SU-DHL-6 (cell line): Measurements from ENCODE around the gene MAT2A.

Experiments used
- H2AFZ ChIP-seq: fragments of 200-600 bp; sonication (generic); 2 replicates; pipeline ENCODE4 v1.6.1; 2014; ENCODE audit warnings: low read depth, mild to moderate bottlenecking, moderate library complexity, mixed read lengths, antibody characterized with exemption, low read length; ENCODE audit not compliant: severe bottlenecking
- H3F3A ChIP-seq: fragments of 200-600 bp; shearing (Covaris generic); 2 replicates; pipeline ENCODE4 v1.6.0; 2016; ENCODE audit warnings: antibody characterized with exemption, mild to moderate bottlenecking; ENCODE audit not compliant: insufficient read depth
- H3K27ac ChIP-seq: fragments of 200-600 bp; sonication (generic); 2 replicates; pipeline ENCODE4 v1.5.1; 2016; ENCODE audit warnings: low read depth, mild to moderate bottlenecking, low read length, moderate library complexity, mixed read lengths
- H3K27me3 ChIP-seq: fragments of 200-600 bp; sonication (generic), shearing (Covaris generic); 2 replicates; pipeline ENCODE4 v1.6.0; 2014; ENCODE audit warnings: mild to moderate bottlenecking, low read length
- H3K36me3 ChIP-seq: fragments of 200-600 bp; sonication (generic); 2 replicates; pipeline ENCODE4 v1.6.1; 2014; ENCODE audit warnings: mild to moderate bottlenecking, low read length, mixed read lengths
- H3K4me2 ChIP-seq: fragments of 300-600, 200-600 bp; shearing (Covaris generic), sonication (generic); 2 replicates; pipeline ENCODE4 v1.6.0; 2014; ENCODE audit warnings: low read length, low read depth, mild to moderate bottlenecking; ENCODE audit not compliant: poor library complexity, severe bottlenecking
- H3K4me3 ChIP-seq: fragments of 200-600 bp; sonication (generic); 2 replicates; pipeline ENCODE4 v1.5.1; 2014; ENCODE audit warnings: antibody characterized with exemption, low read length, mild to moderate bottlenecking, mixed read lengths; ENCODE audit not compliant: insufficient read depth, poor library complexity, severe bottlenecking
- H3K79me2 ChIP-seq: fragments of 200-600 bp; sonication (generic); 2 replicates; pipeline ENCODE4 v1.6.1; 2014; ENCODE audit warnings: mild to moderate bottlenecking, low read length, moderate library complexity; ENCODE audit not compliant: insufficient read depth
- H3K9ac ChIP-seq: fragments of 200-600 bp; sonication (generic); 2 replicates; pipeline ENCODE4 v1.7.0; 2014; ENCODE audit warnings: mild to moderate bottlenecking, low read length
- H3K9me2 ChIP-seq: fragments of 200-600 bp; sonication (generic); replicated peaks from 2 replicates; pipeline ENCODE4 v1.6.1; 2014; ENCODE audit warnings: low read length; ENCODE audit not compliant: insufficient read depth
- H3K9me3 ChIP-seq: fragments of 200-600 bp; sonication (generic); 2 replicates; pipeline ENCODE4 v1.6.1; 2014; ENCODE audit warnings: low read length, mixed read lengths; ENCODE audit not compliant: insufficient read depth
- H4K20me1 ChIP-seq: fragments of 200-600 bp; sonication (generic); 2 replicates; pipeline ENCODE4 v1.6.1; 2014; ENCODE audit warnings: low read depth, mild to moderate bottlenecking, antibody characterized with exemption, low read length, moderate library complexity, mixed read lengths
- EZH2phosphoT487 ChIP-seq: fragments of 200-600 bp; sonication (generic), shearing (Covaris generic); conservative IDR thresholded peaks from 2 replicates; pipeline ENCODE4 v1.6.1; 2018; ENCODE audit warnings: mild to moderate bottlenecking, antibody characterized with exemption, low read length, moderate library complexity, mixed read lengths
- TF ChIP-seq, protein P1 (sequence below): fragments of 200-600 bp; sonication (generic); IDR thresholded peaks from one replicate; pipeline ENCODE4 v1.5.1; 2017; ENCODE audit warnings: antibody characterized with exemption, mild to moderate bottlenecking, low read length, moderate library complexity; ENCODE audit not compliant: insufficient read depth, poor library complexity, severe bottlenecking

Gene MAT2A

GRCh38 chr2:85523062-85523902, 15.7 kb upstream of the MAT2A start:
- Histone ChIP-seq H3K9me2 (no peaks in the 10 kb centered on the region), H3K27me3 (no peaks in the 10 kb centered on the region), H3K9ac (no peak overlapping the region), H3K27ac (no peak overlapping the region), H3K4me2 (no peak overlapping the region), H3K36me3 (no peaks in the 10 kb centered on the region), H3K4me3 (no peak overlapping the region), H4K20me1 (no peaks in the 10 kb centered on the region), H3K9me3 (no peaks in the 10 kb centered on the region), H2AFZ (no peak overlapping the region), H3K79me2 (no peaks in the 10 kb centered on the region), H3F3A (no peaks in the 10 kb centered on the region)
- TF ChIP-seq, protein P1, sequence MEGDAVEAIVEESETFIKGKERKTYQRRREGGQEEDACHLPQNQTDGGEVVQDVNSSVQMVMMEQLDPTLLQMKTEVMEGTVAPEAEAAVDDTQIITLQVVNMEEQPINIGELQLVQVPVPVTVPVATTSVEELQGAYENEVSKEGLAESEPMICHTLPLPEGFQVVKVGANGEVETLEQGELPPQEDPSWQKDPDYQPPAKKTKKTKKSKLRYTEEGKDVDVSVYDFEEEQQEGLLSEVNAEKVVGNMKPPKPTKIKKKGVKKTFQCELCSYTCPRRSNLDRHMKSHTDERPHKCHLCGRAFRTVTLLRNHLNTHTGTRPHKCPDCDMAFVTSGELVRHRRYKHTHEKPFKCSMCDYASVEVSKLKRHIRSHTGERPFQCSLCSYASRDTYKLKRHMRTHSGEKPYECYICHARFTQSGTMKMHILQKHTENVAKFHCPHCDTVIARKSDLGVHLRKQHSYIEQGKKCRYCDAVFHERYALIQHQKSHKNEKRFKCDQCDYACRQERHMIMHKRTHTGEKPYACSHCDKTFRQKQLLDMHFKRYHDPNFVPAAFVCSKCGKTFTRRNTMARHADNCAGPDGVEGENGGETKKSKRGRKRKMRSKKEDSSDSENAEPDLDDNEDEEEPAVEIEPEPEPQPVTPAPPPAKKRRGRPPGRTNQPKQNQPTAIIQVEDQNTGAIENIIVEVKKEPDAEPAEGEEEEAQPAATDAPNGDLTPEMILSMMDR: no peak
- no peak for TF ChIP-seq EZH2phosphoT487

DNA sequence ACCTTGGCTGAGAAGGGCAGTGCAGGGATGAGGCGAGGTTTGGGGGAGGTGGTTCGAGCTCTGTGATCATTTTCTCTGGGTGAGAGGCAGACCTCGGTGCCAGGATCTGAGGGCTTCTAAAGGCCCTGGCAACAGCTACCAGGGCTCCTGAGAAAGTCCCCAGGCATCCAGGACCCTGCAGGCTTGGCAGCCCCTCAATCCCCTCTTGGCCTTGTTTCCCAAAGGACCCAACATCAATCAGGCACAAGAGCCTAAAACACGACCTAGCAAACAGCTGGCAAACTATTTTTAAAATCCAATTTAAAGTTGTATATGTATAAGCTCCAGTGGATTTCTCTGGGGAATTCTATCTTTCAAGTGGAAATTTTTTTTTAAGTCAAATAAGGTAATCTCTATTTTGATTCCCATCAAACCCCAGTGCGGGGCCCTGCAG, 15.0 kb upstream of the MAT2A start:
- H3K9me2 ChIP-seq: no peaks in the 10 kb centered on the region
- H3K9ac ChIP-seq: no peak overlapping the region
- no peak overlapping the region for H3K4me2 ChIP-seq
- no peak overlapping the region for H3K27ac ChIP-seq
- H4K20me1 ChIP-seq: no peaks in the 10 kb centered on the region
- H3K4me3 ChIP-seq: no peak overlapping the region
- H3K36me3 ChIP-seq: no peaks in the 10 kb centered on the region
- H3K27me3 ChIP-seq: no peaks in the 10 kb centered on the region
- H3K9me3 ChIP-seq: no peaks in the 10 kb centered on the region
- TF ChIP-seq, protein P1: no peak
- no peak overlapping the region for H2AFZ ChIP-seq
- H3F3A ChIP-seq: no peaks in the 10 kb centered on the region
- H3K79me2 ChIP-seq: no peaks in the 10 kb centered on the region

DNA sequence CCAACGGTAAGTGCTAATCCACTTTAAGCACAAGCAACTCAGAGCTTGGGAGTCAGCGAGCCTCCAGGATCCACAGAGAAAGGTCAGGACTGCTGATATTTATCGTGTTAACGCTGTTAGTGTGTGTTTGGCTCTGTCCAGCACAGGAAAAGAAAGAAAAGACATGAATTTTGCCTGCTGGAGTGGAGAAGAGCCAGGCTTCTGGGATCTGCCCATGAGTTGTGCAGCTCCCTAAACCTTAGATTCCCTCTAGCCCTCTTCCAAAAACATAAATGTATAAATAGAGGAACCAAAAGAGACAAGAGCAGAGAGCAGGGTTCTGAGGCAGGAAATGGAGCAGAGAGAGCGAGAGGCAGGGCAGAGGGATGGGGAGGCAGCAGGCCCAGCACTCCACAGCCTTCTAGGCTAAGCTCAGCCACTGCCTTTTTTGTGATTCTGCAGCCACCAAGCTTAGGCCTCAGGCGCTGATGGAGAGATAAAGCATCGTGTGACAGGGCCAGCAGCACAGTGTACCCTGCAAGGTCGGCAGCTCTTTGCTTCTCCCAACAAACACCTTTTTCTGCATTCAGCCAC, 14.5 kb upstream of the MAT2A start:
- H2AFZ ChIP-seq: no peak overlapping the region
- no peak overlapping the region for H3K4me3 ChIP-seq
- no peaks in the 10 kb centered on the region for H3K9me3 ChIP-seq
- no peak overlapping the region for H3K4me2 ChIP-seq
- no peak overlapping the region for H3K9ac ChIP-seq
- H3F3A ChIP-seq: no peaks in the 10 kb centered on the region
- H3K79me2 ChIP-seq: no peaks in the 10 kb centered on the region
- no peaks in the 10 kb centered on the region for H3K27me3 ChIP-seq
- no peak for TF ChIP-seq EZH2phosphoT487
- TF ChIP-seq, protein P1: no peak
- H3K36me3 ChIP-seq: no peaks in the 10 kb centered on the region
- no peaks in the 10 kb centered on the region for H3K9me2 ChIP-seq
- no peaks in the 10 kb centered on the region for H4K20me1 ChIP-seq
- no peak overlapping the region for H3K27ac ChIP-seq
